ENCODE results near the gene FADS2.
A peak's percentile ranks its signal among the peaks of the same experiment; 100 is the strongest.

FADS2 gene

GRCh38 chr11:61869429-61869707 is 41.3 kb downstream of the FADS2 start:
- ChIA-PET POLR2A (no interaction called here), CTCF (interaction anchor here (0.7 to 2.6 kb wide), 4 partner anchors 30 to 238 kb away, joined by 4 to 19 read pairs (median 13); no protein-coding TSS in a partner anchor)
- DNase-seq (ENCODE audit: extremely low spot score), result no peak
- TF ChIP-seq HDGF (IDR thresholded peaks at IDR 0.05; ENCODE audit: borderline replicate concordance) (no peak), LEF1 (IDR thresholded peaks at IDR 0.05; ENCODE audit: borderline replicate concordance) (no peak), SP1 (IDR thresholded peaks at IDR 0.05) (no peak)

- no peak for DNase-seq (ENCODE audit: extremely low spot score)
- TF ChIP-seq CTBP1 (IDR thresholded peaks at IDR 0.05; ENCODE audit: borderline replicate concordance) (no peak), TARDBP (IDR thresholded peaks at IDR 0.05) (no peak), L3MBTL2 (conservative IDR thresholded peaks at IDR 0.05) (no peak), NFRKB (IDR thresholded peaks at IDR 0.05) (no peak), ELF4 (IDR thresholded peaks at IDR 0.05) (no peak), ARNT (IDR thresholded peaks at IDR 0.05) (no peak), FOXM1 (IDR thresholded peaks at IDR 0.05; ENCODE audit: borderline replicate concordance) (no peak), ZNF384 (IDR thresholded peaks at IDR 0.05) (no peak), SP1 (IDR thresholded peaks at IDR 0.05) (no peak), SUZ12 (IDR thresholded peaks at IDR 0.05) (no peak), BHLHE40 (IDR thresholded peaks at IDR 0.05; ENCODE audit: borderline replicate concordance) (no peak), FOXK2 (IDR thresholded peaks at IDR 0.05) (no peak), FOXA1 (IDR thresholded peaks at IDR 0.05) (no peak), HDGF (IDR thresholded peaks at IDR 0.05; ENCODE audit: borderline replicate concordance) (no peak), LEF1 (IDR thresholded peaks at IDR 0.05; ENCODE audit: borderline replicate concordance) (no peak)
- TF ChIP-seq, protein P1, sequence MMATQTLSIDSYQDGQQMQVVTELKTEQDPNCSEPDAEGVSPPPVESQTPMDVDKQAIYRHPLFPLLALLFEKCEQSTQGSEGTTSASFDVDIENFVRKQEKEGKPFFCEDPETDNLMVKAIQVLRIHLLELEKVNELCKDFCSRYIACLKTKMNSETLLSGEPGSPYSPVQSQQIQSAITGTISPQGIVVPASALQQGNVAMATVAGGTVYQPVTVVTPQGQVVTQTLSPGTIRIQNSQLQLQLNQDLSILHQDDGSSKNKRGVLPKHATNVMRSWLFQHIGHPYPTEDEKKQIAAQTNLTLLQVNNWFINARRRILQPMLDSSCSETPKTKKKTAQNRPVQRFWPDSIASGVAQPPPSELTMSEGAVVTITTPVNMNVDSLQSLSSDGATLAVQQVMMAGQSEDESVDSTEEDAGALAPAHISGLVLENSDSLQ (IDR thresholded peaks at IDR 0.05), result no peak
- ChIA-PET CTCF (interaction anchor here (0.6 to 2.6 kb wide), 9 partner anchors 12 to 237 kb away, joined by 3 to 19 read pairs (median 8); no protein-coding TSS in a partner anchor), POLR2A (no interaction called here)
Observed at GRCh38 chr11:61869708-61870451, 41.8 kb downstream of the FADS2 start.

- CTCF ChIA-PET, result interaction anchor here (0.6 to 2.6 kb wide), 10 partner anchors 11 to 237 kb away, joined by 3 to 19 read pairs (median 6); no protein-coding TSS in a partner anchor
- no peak for DNase-seq (ENCODE audit: extremely low spot score)
- POLR2A ChIA-PET, result no interaction called here
- TF ChIP-seq BHLHE40 (IDR thresholded peaks at IDR 0.05; ENCODE audit: borderline replicate concordance) (no peak), ELF4 (IDR thresholded peaks at IDR 0.05) (no peak), SUZ12 (IDR thresholded peaks at IDR 0.05) (no peak), FOXM1 (IDR thresholded peaks at IDR 0.05; ENCODE audit: borderline replicate concordance) (no peak), LEF1 (IDR thresholded peaks at IDR 0.05; ENCODE audit: borderline replicate concordance) (no peak), HDGF (IDR thresholded peaks at IDR 0.05; ENCODE audit: borderline replicate concordance) (no peak), ZNF384 (IDR thresholded peaks at IDR 0.05) (no peak), CTBP1 (IDR thresholded peaks at IDR 0.05; ENCODE audit: borderline replicate concordance) (no peak), FOXK2 (IDR thresholded peaks at IDR 0.05) (no peak), SP1 (IDR thresholded peaks at IDR 0.05) (no peak), NFRKB (IDR thresholded peaks at IDR 0.05) (no peak)
- TF ChIP-seq, protein P1 (IDR thresholded peaks at IDR 0.05), result no peak
Observed at GRCh38 chr11:61870541-61871031, 42.5 kb downstream of the FADS2 start.

GRCh38 chr11:61871158-61871597 is 43.1 kb downstream of the FADS2 start:
- CTCF ChIA-PET, result interaction anchor here (0.7 to 2.6 kb wide), 8 partner anchors 10 to 236 kb away, joined by 4 to 19 read pairs (median 8); no protein-coding TSS in a partner anchor
- peak; percentile 91 for DNase-seq (ENCODE audit: extremely low spot score)
- POLR2A ChIA-PET, result no interaction called here

GRCh38 chr11:61872935-61873565 is 45.0 kb downstream of the FADS2 start:
- ChIA-PET POLR2A (no interaction called here), CTCF (interaction anchor here (0.6 to 1.1 kb wide), 3 partner anchors 8 to 191 kb away, joined by 3 to 4 read pairs (median 3); no protein-coding TSS in a partner anchor)
- TF ChIP-seq TARDBP (IDR thresholded peaks at IDR 0.05) (no peak), ZNF384 (IDR thresholded peaks at IDR 0.05) (no peak), SUZ12 (IDR thresholded peaks at IDR 0.05) (no peak), HDGF (IDR thresholded peaks at IDR 0.05; ENCODE audit: borderline replicate concordance) (no peak), L3MBTL2 (conservative IDR thresholded peaks at IDR 0.05) (no peak), BHLHE40 (IDR thresholded peaks at IDR 0.05; ENCODE audit: borderline replicate concordance) (no peak), FOXM1 (IDR thresholded peaks at IDR 0.05; ENCODE audit: borderline replicate concordance) (no peak), CTBP1 (IDR thresholded peaks at IDR 0.05; ENCODE audit: borderline replicate concordance) (no peak), ELF4 (IDR thresholded peaks at IDR 0.05) (no peak), SP1 (IDR thresholded peaks at IDR 0.05) (no peak), NFRKB (IDR thresholded peaks at IDR 0.05) (no peak), ARNT (IDR thresholded peaks at IDR 0.05) (no peak)
- TF ChIP-seq, protein P1 (IDR thresholded peaks at IDR 0.05), result no peak
- no peak for DNase-seq (ENCODE audit: extremely low spot score)

More at GRCh38 chr11:61871158-61871597, 43.1 kb downstream of the FADS2 start:
- no peak for TF ChIP-seq LEF1 (IDR thresholded peaks at IDR 0.05; ENCODE audit: borderline replicate concordance)
- no peak for TF ChIP-seq TARDBP (IDR thresholded peaks at IDR 0.05)
- TF ChIP-seq, protein P1 (IDR thresholded peaks at IDR 0.05), result no peak
- no peak for TF ChIP-seq FOXA1 (IDR thresholded peaks at IDR 0.05)
- no peak for TF ChIP-seq L3MBTL2 (conservative IDR thresholded peaks at IDR 0.05)
- TF ChIP-seq SP1 (IDR thresholded peaks at IDR 0.05), result no peak
- TF ChIP-seq NFRKB (IDR thresholded peaks at IDR 0.05), result no peak
- TF ChIP-seq SUZ12 (IDR thresholded peaks at IDR 0.05), result no peak
- TF ChIP-seq ZNF384 (IDR thresholded peaks at IDR 0.05), result no peak
- TF ChIP-seq CTBP1 (IDR thresholded peaks at IDR 0.05; ENCODE audit: borderline replicate concordance), result no peak
- TF ChIP-seq FOXK2 (IDR thresholded peaks at IDR 0.05), result no peak
- TF ChIP-seq HDGF (IDR thresholded peaks at IDR 0.05; ENCODE audit: borderline replicate concordance), result no peak
- TF ChIP-seq BHLHE40 (IDR thresholded peaks at IDR 0.05; ENCODE audit: borderline replicate concordance), result no peak
- TF ChIP-seq ARNT (IDR thresholded peaks at IDR 0.05), result no peak
- no peak for TF ChIP-seq ELF4 (IDR thresholded peaks at IDR 0.05)

Measured in HEK293T (cell line).